GM12865 (cell line): ENCODE data around the gene SSTR3.

Source experiments
- DNase-seq: peaks from one replicate; pipeline ENCODE4 v3.0.0; 2010; ENCODE audit warnings: low read depth
- H3K4me3 ChIP-seq: 2 replicates; pipeline ENCODE4 v1.5.1; 2011; ENCODE audit warnings: mild to moderate bottlenecking, low read depth, low read length, control low read depth
- TF ChIP-seq, protein P1 (sequence below): IDR thresholded peaks from 2 replicates; pipeline ENCODE4 v1.5.1; 2011; ENCODE audit warnings: low read length, control low read depth, low read depth, inconsistent platforms; ENCODE audit not compliant: insufficient read depth; ENCODE audit errors: missing control alignments

SSTR3 gene

DNA sequence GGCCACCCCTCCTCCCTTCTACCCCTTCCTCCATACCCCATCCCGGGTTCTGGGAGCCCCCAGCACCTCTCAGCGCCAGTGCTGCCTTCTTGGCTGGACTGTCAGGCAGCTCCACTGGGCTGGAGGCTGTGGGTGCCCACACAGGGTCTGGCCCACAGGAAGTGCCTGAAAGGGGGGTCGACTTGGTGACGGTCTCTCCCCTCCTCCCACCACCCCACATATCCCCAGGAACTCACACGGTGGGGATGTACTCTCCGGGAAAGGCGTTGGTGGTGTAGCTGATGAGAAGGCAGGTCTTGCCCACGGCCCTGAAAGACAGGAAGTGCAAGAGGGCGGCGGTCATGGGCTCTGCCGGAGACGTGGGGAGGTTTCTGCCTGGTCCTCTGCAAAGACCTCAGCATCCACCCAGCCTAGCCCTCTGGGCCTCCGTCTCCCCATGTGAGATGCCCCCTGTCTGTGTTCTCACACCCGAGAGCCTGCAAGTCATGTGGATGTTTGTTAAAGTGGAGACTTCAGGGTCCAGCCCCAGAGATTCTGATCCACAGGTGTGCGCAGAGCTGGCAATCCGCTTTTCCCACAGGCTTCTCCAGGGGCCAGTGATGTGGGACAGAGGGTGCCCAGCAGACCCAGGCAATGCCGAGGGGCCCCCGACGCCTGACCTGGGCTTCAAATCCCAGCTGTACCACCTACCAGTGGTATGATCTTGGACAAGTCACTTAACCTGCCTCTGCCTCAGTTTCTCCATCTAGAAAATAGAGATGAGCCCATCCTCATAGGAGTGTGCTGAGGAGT lies 29.3 kb upstream of the SSTR3 start:
- peak overlapping the region; percentile 86 for H3K4me3 ChIP-seq
- DNase-seq, result peak; percentile 61
- TF ChIP-seq, protein P1, sequence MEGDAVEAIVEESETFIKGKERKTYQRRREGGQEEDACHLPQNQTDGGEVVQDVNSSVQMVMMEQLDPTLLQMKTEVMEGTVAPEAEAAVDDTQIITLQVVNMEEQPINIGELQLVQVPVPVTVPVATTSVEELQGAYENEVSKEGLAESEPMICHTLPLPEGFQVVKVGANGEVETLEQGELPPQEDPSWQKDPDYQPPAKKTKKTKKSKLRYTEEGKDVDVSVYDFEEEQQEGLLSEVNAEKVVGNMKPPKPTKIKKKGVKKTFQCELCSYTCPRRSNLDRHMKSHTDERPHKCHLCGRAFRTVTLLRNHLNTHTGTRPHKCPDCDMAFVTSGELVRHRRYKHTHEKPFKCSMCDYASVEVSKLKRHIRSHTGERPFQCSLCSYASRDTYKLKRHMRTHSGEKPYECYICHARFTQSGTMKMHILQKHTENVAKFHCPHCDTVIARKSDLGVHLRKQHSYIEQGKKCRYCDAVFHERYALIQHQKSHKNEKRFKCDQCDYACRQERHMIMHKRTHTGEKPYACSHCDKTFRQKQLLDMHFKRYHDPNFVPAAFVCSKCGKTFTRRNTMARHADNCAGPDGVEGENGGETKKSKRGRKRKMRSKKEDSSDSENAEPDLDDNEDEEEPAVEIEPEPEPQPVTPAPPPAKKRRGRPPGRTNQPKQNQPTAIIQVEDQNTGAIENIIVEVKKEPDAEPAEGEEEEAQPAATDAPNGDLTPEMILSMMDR, result no peak

DNA sequence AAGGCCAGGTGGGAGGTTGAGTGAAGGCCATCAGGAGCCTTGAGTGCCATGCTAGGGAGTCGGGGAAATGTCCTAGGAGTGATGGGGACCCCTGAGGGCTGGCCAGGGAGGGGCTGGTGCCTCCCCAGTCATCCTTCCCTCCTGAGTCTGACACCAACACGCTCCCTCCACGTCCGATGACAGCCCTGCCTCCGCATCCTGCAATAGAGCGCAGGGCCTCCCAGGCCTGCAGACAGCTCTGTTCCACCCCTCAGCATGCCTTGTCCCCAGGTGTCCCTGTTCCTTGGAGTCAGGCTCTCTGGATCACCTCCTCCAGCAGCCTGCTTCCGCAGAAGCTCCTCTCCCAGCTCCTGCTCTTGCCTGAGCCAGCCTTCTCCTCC lies 28.7 kb upstream of the SSTR3 start:
- no peak for DNase-seq
- TF ChIP-seq, protein P1, result no peak
- H3K4me3 ChIP-seq, result peak overlapping the region; percentile 86

DNA sequence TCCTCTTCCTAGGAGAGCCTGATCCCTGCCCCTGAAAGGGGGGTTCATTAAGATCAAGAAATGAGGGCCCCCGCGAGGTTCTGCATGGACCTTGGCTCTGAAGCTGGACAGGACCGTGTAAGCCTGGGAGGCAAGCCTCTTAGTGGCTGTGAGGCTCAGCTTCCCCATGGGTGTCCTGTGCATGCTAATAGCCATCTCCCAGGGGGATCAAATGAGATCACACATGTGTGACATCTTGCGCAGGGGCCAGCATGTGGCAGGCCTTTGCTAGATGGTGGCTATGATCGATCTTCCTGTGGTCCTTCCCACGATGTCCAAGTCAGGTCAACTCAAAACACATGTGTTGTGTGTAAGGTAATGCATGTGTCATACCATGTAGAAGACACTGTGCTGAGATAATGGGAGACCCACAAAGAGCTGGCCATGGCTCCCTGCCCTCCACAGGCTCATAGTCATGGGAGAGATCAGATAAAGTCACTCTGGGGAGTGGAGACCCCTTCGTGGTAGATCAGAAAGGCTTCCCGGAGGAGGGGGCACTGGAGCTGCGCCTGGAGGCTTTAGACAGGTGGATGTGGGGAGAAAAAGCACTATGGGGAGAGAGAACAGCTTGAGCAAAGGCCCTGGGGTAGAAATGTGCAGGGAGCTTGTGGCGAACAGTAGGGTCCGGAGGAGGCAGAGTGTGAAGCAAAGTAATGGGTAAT lies 28.1 kb upstream of the SSTR3 start:
- no peak overlapping the region for H3K4me3 ChIP-seq
- TF ChIP-seq, protein P1, result no peak
- no peak for DNase-seq

DNA sequence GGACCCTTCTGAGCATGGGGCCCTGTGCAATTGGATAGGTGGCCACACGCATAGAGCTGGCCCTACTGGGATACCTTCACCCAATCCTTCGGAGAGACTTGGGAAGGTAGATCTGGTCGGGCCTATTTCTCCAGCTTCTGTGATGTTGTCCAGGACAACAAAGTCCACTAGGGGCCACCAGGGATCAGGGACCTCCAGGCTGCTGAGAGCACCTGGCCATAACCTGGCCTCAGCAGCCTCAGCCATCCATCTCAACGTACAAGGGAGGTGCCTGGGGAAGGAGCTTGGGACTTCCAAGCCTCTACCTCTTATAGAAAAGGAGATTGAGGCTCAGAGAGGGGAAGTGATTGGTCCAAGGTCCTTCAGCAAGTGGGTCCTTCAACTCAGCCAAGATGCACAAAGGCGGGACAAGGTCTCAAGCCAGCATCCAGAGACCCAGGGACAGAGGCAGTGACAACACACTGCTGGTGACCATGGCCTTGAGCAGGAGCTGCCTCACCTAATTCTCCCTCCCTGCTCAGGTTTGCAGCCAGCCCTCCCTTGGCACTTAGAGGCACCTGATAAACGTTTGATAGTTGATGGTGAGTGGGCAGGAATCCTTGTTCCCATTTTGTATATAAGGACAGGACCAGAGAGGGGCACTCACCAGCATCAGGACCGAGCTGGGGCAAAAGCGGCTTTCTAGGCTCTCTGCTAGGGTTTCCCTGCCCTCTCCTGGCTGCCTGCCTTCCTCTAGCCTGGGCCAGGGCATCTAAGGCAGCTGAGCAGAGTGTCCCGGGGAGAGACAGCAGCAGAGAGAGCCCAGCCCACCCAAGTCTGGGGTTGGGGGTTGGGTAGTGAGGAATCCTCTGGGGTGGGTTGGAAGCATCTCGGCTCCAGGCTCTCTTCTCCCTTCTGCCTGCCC lies 27.3 kb upstream of the SSTR3 start:
- no peak for DNase-seq
- TF ChIP-seq, protein P1, result no peak
- no peak overlapping the region for H3K4me3 ChIP-seq

DNA sequence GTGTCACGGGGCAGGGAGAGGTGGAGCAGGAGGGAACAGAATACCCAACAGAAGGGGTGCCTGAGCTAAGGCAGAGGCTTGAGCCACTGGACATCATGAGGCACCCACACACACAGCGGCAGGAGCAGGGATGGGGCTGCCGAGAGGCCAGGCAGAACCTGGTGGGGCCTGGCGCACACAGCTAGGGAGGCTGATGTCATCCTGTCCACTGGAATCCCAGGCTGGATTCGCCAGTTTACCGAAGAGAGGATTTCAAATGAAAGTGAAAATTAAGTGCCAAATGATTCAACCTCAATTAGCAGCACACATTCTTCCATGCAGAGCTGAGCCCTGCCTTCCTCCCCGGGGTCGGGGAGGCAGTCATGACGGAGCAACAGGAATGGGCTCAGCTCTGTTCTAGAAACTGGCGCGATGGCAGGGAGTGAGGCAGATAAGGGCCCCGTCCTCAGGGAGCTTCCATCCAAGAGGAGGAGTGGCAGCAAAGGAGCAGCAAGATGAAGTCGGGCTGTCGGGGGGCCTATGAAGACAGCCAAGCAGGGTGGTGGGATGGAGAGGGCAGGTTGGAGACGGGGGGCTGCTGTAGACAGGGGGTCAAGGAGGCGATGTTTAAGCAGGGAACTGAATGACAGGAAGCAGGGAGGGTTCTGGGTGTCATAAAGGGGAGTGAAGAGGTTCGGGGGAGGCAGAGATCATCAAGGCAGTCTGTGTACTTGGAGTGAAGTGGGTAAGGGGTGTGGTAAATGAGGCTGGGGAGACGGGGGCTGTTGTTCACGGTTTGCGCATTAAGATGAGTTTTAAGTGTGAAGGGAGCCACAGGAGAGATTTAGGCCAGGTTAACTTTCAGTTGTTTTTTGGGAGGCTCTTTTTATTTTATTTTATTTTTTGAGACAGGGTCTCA lies 25.3 kb upstream of the SSTR3 start:
- no peak for DNase-seq
- TF ChIP-seq, protein P1, result no peak
- H3K4me3 ChIP-seq, result no peak overlapping the region
